ENCODE measurements around the gene FOXE3.
A peak's percentile ranks its signal among the peaks of the same experiment; 100 is the strongest.

The FOXE3 gene

GRCh38 chr1:47445823-47446550 is 29.9 kb downstream of the FOXE3 start:
- peaks cover 50% of the 10 kb centered on the region for H3K27me3 ChIP-seq (ENCODE audit: control insufficient read depth, low read length)
- H3K9me3 ChIP-seq (ENCODE audit: control insufficient read depth, insufficient read depth, low read length), result no peaks in the 10 kb centered on the region
- H3F3A ChIP-seq (ENCODE audit: control insufficient read depth, insufficient read depth), result no peaks in the 10 kb centered on the region
- no peak overlapping the region for H3K27ac ChIP-seq (ENCODE audit: low read depth, low read length)
- no peaks in the 10 kb centered on the region for H3K36me3 ChIP-seq (ENCODE audit: control insufficient read depth, low read length)
- no peak overlapping the region for H3K4me3 ChIP-seq (ENCODE audit: low read length)
- no peaks in the 10 kb centered on the region for H3K9me2 ChIP-seq (replicated peaks; ENCODE audit: control insufficient read depth, low read length)
- no peaks in the 10 kb centered on the region for H4K20me1 ChIP-seq (ENCODE audit: control insufficient read depth, insufficient read depth, low read depth, low read length)
- no peaks in the 10 kb centered on the region for H3K4me1 ChIP-seq (ENCODE audit: control insufficient read depth, low read length)
- H3K79me2 ChIP-seq (ENCODE audit: control insufficient read depth, low read length), result no peaks in the 10 kb centered on the region
- H3K4me2 ChIP-seq (ENCODE audit: low read length), result no peak overlapping the region
- TF ChIP-seq EZH2phosphoT487 (IDR thresholded peaks at IDR 0.05; ENCODE audit: borderline replicate concordance, low read length) (no peak), CTCF (IDR thresholded peaks at IDR 0.05; ENCODE audit: low read depth, low read length, poor library complexity, severe bottlenecking) (no peak)

GRCh38 chr1:47448462-47449222 is 32.6 kb downstream of the FOXE3 start:
- Histone ChIP-seq H3F3A (ENCODE audit: control insufficient read depth, insufficient read depth) (no peaks in the 10 kb centered on the region), H3K27me3 (ENCODE audit: control insufficient read depth, low read length) (peaks cover 33% of the 10 kb centered on the region)

GRCh38 chr1:47449822-47450552 is 33.9 kb downstream of the FOXE3 start:
- H4K20me1 ChIP-seq (ENCODE audit: control insufficient read depth, insufficient read depth, low read depth, low read length), result no peaks in the 10 kb centered on the region
- H3K36me3 ChIP-seq (ENCODE audit: control insufficient read depth, low read length), result no peaks in the 10 kb centered on the region
- no peak overlapping the region for H3K4me2 ChIP-seq (ENCODE audit: low read length)
- no peaks in the 10 kb centered on the region for H3K9me2 ChIP-seq (replicated peaks; ENCODE audit: control insufficient read depth, low read length)
- H3K27ac ChIP-seq (ENCODE audit: low read depth, low read length), result no peak overlapping the region
- H3K4me1 ChIP-seq (ENCODE audit: control insufficient read depth, low read length), result no peaks in the 10 kb centered on the region
- no peaks in the 10 kb centered on the region for H3K9me3 ChIP-seq (ENCODE audit: control insufficient read depth, insufficient read depth, low read length)
- H3K79me2 ChIP-seq (ENCODE audit: control insufficient read depth, low read length), result no peaks in the 10 kb centered on the region
- TF ChIP-seq EZH2phosphoT487 (IDR thresholded peaks at IDR 0.05; ENCODE audit: borderline replicate concordance, low read length), result no peak
- peak; percentile 65 for TF ChIP-seq CTCF (IDR thresholded peaks at IDR 0.05; ENCODE audit: low read depth, low read length, poor library complexity, severe bottlenecking)
- H3K27me3 ChIP-seq (ENCODE audit: control insufficient read depth, low read length), result peaks cover 33% of the 10 kb centered on the region
- H3K4me3 ChIP-seq (ENCODE audit: low read length), result no peak overlapping the region
- no peaks in the 10 kb centered on the region for H3F3A ChIP-seq (ENCODE audit: control insufficient read depth, insufficient read depth)

More at GRCh38 chr1:47448462-47449222, 32.6 kb downstream of the FOXE3 start:
- H4K20me1 ChIP-seq (ENCODE audit: control insufficient read depth, insufficient read depth, low read depth, low read length), result no peaks in the 10 kb centered on the region
- no peak overlapping the region for H3K4me2 ChIP-seq (ENCODE audit: low read length)
- H3K79me2 ChIP-seq (ENCODE audit: control insufficient read depth, low read length), result no peaks in the 10 kb centered on the region
- H3K9me2 ChIP-seq (replicated peaks; ENCODE audit: control insufficient read depth, low read length), result no peaks in the 10 kb centered on the region
- TF ChIP-seq EZH2phosphoT487 (IDR thresholded peaks at IDR 0.05; ENCODE audit: borderline replicate concordance, low read length) (no peak), CTCF (IDR thresholded peaks at IDR 0.05; ENCODE audit: low read depth, low read length, poor library complexity, severe bottlenecking) (no peak)
- no peaks in the 10 kb centered on the region for H3K4me1 ChIP-seq (ENCODE audit: control insufficient read depth, low read length)
- no peak overlapping the region for H3K27ac ChIP-seq (ENCODE audit: low read depth, low read length)
- H3K9me3 ChIP-seq (ENCODE audit: control insufficient read depth, insufficient read depth, low read length), result no peaks in the 10 kb centered on the region
- no peaks in the 10 kb centered on the region for H3K36me3 ChIP-seq (ENCODE audit: control insufficient read depth, low read length)
- H3K4me3 ChIP-seq (ENCODE audit: low read length), result no peak overlapping the region
